ENCODE results near the gene FTO. TPM values are rescaled to one million over a fixed set of nuclear protein-coding genes. Genes with fewer than 3 reads are reported as not detected.
A peak's percentile ranks its signal among the peaks of the same experiment; 100 is the strongest.

The FTO gene
- total and polyA plus RNA-seq, 2 of the 13 experiments (the other 11 are each of a cell fraction or from before 2014, with no cell fraction given): 41.6 to 55.8 TPM

DNA sequence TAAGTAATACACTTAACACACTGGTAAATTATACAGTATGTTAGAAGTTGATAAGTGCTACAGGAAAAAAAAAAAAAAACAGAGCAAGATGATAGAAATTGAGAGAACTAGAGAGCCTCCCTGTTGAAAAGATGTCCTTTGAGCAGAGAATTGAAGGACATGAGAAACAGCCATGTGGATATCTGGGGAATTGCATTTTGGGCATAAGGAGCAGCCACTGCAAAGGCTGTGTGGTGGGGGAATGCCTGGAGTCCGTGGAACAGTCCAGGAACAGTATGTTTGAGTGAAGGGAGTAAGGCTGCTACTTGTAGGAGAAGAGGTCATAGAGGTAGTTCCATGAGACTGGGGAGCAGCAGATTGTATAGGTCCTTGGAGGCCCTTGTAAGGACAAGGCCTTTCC lies 178.4 kb downstream of the FTO start:
- WGBS (ENCODE audit: low lambda C conversion rate): 92% methylated on average over 1 of the region's 1 CpG
- ATAC-seq: peak; percentile 41; the same call in 1 of the 3 replicates
- Histone ChIP-seq H3K27me3 (ENCODE audit: control insufficient read depth in 1 of 2, insufficient read depth in 2 of 2, low read length in 2 of 2) (no peaks in the 10 kb centered on the region), H3K4me1 (ENCODE audit: insufficient read depth, low read length) (peaks cover 38% of the 10 kb centered on the region), H3K36me3 (replicated peaks in 1 of 2; ENCODE audit: control insufficient read depth in 1 of 2, insufficient read depth in 2 of 2, low read length in 2 of 2) (peaks cover 2 to 6% of the 10 kb centered on the region in 2 experiments; a peak in 3 of 5 replicates), H3K27ac (ENCODE audit: extremely low read length, insufficient read depth, low read length) (peak overlapping the region; percentile 90), H3K9ac (ENCODE audit: insufficient read depth, low read depth, low read length) (no peak overlapping the region), H3K9me3 (ENCODE audit: low read length) (no peaks in the 10 kb centered on the region), H4K20me1 (ENCODE audit: insufficient read depth, low read length) (no peaks in the 10 kb centered on the region), H3K4me2 (ENCODE audit: low read depth, low read length) (no peak overlapping the region), H3K79me2 (ENCODE audit: insufficient read depth, low read length) (no peaks in the 10 kb centered on the region), H2AFZ (ENCODE audit: low read length) (no peak overlapping the region), H3K4me3 (replicated peaks in 1 of 3; ENCODE audit: insufficient read depth in 1 of 3, low read depth in 2 of 3, low read length in 3 of 3) (no peak overlapping the region)
- POLR2A ChIA-PET: no interaction called here
- DNase-seq (ENCODE audit: low spot score): no peak
- FAIRE-seq: no peak
- no TSS peak for BruUV-seq (replicated peaks)
- CTCF ChIA-PET (ENCODE audit: low intra/inter-chr PET ratio, low total read pairs): no interaction called here
- intact Hi-C loops (cut with micrococcal nuclease; ENCODE audit: unreplicated experiment): loop anchor here (10.0 kb wide), 1 partner anchor 328 kb away; no protein-coding TSS in a partner anchor
- TF ChIP-seq ZMYM4 (CRISPR knock-in tag; IDR thresholded peaks at IDR 0.05) (peak; percentile 18; the same call in 1 of the 2 replicates), ZNF280D (CRISPR knock-in tag; IDR thresholded peaks at IDR 0.05) (peak; percentile 23; the same call in 1 of the 2 replicates), SP2 (CRISPR knock-in tag; IDR thresholded peaks at IDR 0.05) (no peak), SP4 (CRISPR knock-in tag; IDR thresholded peaks at IDR 0.05) (no peak)
- in situ Hi-C loops (cut with HindIII; ENCODE audit: extremely low pct_ligation_motif_present, low pct_unique_long_range_greater_than_20kb): no loop called here

GRCh38 chr16:53884748-53885147 lies 180.8 kb downstream of the FTO start:
- no peaks in the 10 kb centered on the region for H3K9me3 ChIP-seq (ENCODE audit: low read length)
- H3K4me2 ChIP-seq (ENCODE audit: low read depth, low read length): no peak overlapping the region
- ChIA-PET CTCF (ENCODE audit: low intra/inter-chr PET ratio, low total read pairs) (no interaction called here), POLR2A (no interaction called here)
- no peaks in the 10 kb centered on the region for H3K27me3 ChIP-seq (ENCODE audit: control insufficient read depth in 1 of 2, insufficient read depth in 2 of 2, low read length in 2 of 2)
- no peaks in the 10 kb centered on the region for H3K79me2 ChIP-seq (ENCODE audit: insufficient read depth, low read length)
- intact Hi-C loops (cut with micrococcal nuclease; ENCODE audit: unreplicated experiment): loop anchor here (10.0 kb wide), 1 partner anchor 330 kb away; no protein-coding TSS in a partner anchor
- DNase-seq (ENCODE audit: low spot score) (no peak), FAIRE-seq (no peak), ATAC-seq (no peak)
- H3K4me3 ChIP-seq (replicated peaks in 1 of 3; ENCODE audit: insufficient read depth in 1 of 3, low read depth in 2 of 3, low read length in 3 of 3): no peak overlapping the region
- peaks cover 21% of the 10 kb centered on the region for H3K4me1 ChIP-seq (ENCODE audit: insufficient read depth, low read length)
- in situ Hi-C loops (cut with HindIII; ENCODE audit: extremely low pct_ligation_motif_present, low pct_unique_long_range_greater_than_20kb): no loop called here
- H2AFZ ChIP-seq (ENCODE audit: low read length): no peak overlapping the region
- no peaks in the 10 kb centered on the region for H4K20me1 ChIP-seq (ENCODE audit: insufficient read depth, low read length)
- no TSS peak for BruUV-seq (replicated peaks)
- H3K9ac ChIP-seq (ENCODE audit: insufficient read depth, low read depth, low read length): no peak overlapping the region
- 91% methylated on average over 4 of the region's 4 CpGs for WGBS (ENCODE audit: low lambda C conversion rate)
- no peak overlapping the region for H3K27ac ChIP-seq (ENCODE audit: extremely low read length, insufficient read depth, low read length)
- peaks cover 7 to 18% of the 10 kb centered on the region in 2 experiments; a peak in 4 of 5 replicates for H3K36me3 ChIP-seq (replicated peaks in 1 of 2; ENCODE audit: control insufficient read depth in 1 of 2, insufficient read depth in 2 of 2, low read length in 2 of 2)
- TF ChIP-seq, protein P1, sequence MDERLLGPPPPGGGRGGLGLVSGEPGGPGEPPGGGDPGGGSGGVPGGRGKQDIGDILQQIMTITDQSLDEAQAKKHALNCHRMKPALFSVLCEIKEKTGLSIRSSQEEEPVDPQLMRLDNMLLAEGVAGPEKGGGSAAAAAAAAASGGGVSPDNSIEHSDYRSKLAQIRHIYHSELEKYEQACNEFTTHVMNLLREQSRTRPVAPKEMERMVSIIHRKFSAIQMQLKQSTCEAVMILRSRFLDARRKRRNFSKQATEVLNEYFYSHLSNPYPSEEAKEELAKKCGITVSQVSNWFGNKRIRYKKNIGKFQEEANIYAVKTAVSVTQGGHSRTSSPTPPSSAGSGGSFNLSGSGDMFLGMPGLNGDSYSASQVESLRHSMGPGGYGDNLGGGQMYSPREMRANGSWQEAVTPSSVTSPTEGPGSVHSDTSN (CRISPR knock-in tag; IDR thresholded peaks at IDR 0.05): no peak
- TF ChIP-seq ZNF83 (CRISPR knock-in tag; IDR thresholded peaks at IDR 0.05; ENCODE audit: borderline replicate concordance) (no peak), IKZF1 (IDR thresholded peaks at IDR 0.05) (no peak), KDM3A (CRISPR knock-in tag; IDR thresholded peaks at IDR 0.05; ENCODE audit: low read depth) (no peak), FOXP4 (CRISPR knock-in tag; IDR thresholded peaks at IDR 0.05) (no peak), ZNF672 (CRISPR knock-in tag; IDR thresholded peaks at IDR 0.05) (no peak), RELA (CRISPR knock-in tag; IDR thresholded peaks at IDR 0.05) (no peak)
- TF ChIP-seq, protein P2, sequence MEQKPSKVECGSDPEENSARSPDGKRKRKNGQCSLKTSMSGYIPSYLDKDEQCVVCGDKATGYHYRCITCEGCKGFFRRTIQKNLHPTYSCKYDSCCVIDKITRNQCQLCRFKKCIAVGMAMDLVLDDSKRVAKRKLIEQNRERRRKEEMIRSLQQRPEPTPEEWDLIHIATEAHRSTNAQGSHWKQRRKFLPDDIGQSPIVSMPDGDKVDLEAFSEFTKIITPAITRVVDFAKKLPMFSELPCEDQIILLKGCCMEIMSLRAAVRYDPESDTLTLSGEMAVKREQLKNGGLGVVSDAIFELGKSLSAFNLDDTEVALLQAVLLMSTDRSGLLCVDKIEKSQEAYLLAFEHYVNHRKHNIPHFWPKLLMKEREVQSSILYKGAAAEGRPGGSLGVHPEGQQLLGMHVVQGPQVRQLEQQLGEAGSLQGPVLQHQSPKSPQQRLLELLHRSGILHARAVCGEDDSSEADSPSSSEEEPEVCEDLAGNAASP (CRISPR knock-in tag; IDR thresholded peaks at IDR 0.05; ENCODE audit: borderline replicate concordance): no peak
